ENCODE data around the gene PGAP1. TPM values are rescaled to one million over a fixed set of nuclear protein-coding genes. Genes with fewer than 3 reads are reported as not detected.

Gene PGAP1
- total and polyA plus RNA-seq, 2 of the 8 experiments (the other 6 are each of a cell fraction or from before 2014, with no cell fraction given): 8.3 to 24.1 TPM

- TF ChIP-seq, protein P1, sequence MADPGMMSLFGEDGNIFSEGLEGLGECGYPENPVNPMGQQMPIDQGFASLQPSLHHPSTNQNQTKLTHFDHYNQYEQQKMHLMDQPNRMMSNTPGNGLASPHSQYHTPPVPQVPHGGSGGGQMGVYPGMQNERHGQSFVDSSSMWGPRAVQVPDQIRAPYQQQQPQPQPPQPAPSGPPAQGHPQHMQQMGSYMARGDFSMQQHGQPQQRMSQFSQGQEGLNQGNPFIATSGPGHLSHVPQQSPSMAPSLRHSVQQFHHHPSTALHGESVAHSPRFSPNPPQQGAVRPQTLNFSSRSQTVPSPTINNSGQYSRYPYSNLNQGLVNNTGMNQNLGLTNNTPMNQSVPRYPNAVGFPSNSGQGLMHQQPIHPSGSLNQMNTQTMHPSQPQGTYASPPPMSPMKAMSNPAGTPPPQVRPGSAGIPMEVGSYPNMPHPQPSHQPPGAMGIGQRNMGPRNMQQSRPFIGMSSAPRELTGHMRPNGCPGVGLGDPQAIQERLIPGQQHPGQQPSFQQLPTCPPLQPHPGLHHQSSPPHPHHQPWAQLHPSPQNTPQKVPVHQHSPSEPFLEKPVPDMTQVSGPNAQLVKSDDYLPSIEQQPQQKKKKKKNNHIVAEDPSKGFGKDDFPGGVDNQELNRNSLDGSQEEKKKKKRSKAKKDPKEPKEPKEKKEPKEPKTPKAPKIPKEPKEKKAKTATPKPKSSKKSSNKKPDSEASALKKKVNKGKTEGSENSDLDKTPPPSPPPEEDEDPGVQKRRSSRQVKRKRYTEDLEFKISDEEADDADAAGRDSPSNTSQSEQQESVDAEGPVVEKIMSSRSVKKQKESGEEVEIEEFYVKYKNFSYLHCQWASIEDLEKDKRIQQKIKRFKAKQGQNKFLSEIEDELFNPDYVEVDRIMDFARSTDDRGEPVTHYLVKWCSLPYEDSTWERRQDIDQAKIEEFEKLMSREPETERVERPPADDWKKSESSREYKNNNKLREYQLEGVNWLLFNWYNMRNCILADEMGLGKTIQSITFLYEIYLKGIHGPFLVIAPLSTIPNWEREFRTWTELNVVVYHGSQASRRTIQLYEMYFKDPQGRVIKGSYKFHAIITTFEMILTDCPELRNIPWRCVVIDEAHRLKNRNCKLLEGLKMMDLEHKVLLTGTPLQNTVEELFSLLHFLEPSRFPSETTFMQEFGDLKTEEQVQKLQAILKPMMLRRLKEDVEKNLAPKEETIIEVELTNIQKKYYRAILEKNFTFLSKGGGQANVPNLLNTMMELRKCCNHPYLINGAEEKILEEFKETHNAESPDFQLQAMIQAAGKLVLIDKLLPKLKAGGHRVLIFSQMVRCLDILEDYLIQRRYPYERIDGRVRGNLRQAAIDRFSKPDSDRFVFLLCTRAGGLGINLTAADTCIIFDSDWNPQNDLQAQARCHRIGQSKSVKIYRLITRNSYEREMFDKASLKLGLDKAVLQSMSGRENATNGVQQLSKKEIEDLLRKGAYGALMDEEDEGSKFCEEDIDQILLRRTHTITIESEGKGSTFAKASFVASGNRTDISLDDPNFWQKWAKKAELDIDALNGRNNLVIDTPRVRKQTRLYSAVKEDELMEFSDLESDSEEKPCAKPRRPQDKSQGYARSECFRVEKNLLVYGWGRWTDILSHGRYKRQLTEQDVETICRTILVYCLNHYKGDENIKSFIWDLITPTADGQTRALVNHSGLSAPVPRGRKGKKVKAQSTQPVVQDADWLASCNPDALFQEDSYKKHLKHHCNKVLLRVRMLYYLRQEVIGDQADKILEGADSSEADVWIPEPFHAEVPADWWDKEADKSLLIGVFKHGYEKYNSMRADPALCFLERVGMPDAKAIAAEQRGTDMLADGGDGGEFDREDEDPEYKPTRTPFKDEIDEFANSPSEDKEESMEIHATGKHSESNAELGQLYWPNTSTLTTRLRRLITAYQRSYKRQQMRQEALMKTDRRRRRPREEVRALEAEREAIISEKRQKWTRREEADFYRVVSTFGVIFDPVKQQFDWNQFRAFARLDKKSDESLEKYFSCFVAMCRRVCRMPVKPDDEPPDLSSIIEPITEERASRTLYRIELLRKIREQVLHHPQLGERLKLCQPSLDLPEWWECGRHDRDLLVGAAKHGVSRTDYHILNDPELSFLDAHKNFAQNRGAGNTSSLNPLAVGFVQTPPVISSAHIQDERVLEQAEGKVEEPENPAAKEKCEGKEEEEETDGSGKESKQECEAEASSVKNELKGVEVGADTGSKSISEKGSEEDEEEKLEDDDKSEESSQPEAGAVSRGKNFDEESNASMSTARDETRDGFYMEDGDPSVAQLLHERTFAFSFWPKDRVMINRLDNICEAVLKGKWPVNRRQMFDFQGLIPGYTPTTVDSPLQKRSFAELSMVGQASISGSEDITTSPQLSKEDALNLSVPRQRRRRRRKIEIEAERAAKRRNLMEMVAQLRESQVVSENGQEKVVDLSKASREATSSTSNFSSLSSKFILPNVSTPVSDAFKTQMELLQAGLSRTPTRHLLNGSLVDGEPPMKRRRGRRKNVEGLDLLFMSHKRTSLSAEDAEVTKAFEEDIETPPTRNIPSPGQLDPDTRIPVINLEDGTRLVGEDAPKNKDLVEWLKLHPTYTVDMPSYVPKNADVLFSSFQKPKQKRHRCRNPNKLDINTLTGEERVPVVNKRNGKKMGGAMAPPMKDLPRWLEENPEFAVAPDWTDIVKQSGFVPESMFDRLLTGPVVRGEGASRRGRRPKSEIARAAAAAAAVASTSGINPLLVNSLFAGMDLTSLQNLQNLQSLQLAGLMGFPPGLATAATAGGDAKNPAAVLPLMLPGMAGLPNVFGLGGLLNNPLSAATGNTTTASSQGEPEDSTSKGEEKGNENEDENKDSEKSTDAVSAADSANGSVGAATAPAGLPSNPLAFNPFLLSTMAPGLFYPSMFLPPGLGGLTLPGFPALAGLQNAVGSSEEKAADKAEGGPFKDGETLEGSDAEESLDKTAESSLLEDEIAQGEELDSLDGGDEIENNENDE (IDR thresholded peaks at IDR 0.05; ENCODE audit: insufficient replicate concordance, low read length): no peak
- no peak for TF ChIP-seq ASH2L (IDR thresholded peaks at IDR 0.05; ENCODE audit: low read length)
- TF ChIP-seq SP2 (IDR thresholded peaks at IDR 0.05; ENCODE audit: low read length): no peak
- no peak for TF ChIP-seq SRF (IDR thresholded peaks at IDR 0.05; ENCODE audit: low read depth, low read length)
- no peak for TF ChIP-seq ZNF274 (IDR thresholded peaks at IDR 0.05; ENCODE audit: borderline replicate concordance, extremely low read depth, low read length)
- no peak for TF ChIP-seq TBP (IDR thresholded peaks at IDR 0.05; ENCODE audit: low read depth, low read length)
- TF ChIP-seq, protein P2, sequence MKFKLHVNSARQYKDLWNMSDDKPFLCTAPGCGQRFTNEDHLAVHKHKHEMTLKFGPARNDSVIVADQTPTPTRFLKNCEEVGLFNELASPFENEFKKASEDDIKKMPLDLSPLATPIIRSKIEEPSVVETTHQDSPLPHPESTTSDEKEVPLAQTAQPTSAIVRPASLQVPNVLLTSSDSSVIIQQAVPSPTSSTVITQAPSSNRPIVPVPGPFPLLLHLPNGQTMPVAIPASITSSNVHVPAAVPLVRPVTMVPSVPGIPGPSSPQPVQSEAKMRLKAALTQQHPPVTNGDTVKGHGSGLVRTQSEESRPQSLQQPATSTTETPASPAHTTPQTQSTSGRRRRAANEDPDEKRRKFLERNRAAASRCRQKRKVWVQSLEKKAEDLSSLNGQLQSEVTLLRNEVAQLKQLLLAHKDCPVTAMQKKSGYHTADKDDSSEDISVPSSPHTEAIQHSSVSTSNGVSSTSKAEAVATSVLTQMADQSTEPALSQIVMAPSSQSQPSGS (IDR thresholded peaks at IDR 0.05; ENCODE audit: low read length): no peak
- no peak for TF ChIP-seq NANOG (IDR thresholded peaks at IDR 0.05; ENCODE audit: insufficient read depth, low read depth, low read length, poor library complexity, severe bottlenecking)
- TF ChIP-seq RBBP5 (IDR thresholded peaks at IDR 0.05; ENCODE audit: borderline replicate concordance, low read depth, low read length): no peak
- no peak for TF ChIP-seq EGR1 (IDR thresholded peaks at IDR 0.05; ENCODE audit: borderline replicate concordance, low read depth, low read length)
- TF ChIP-seq HDAC6 (IDR thresholded peaks at IDR 0.05; ENCODE audit: low read depth, low read length): no peak
Observed at GRCh38 chr2:196873511-196873910, 53.0 kb downstream of the PGAP1 start (continued).

All from H1 (cell line).